ENCODE measurements around the gene IFIH1. TPM values are rescaled to one million over a fixed set of nuclear protein-coding genes. Genes with fewer than 3 reads are reported as not detected.

The IFIH1 gene
- polyA plus RNA-seq, 1 of the 3 experiments (the other 2 are of a cell fraction): 1.0 TPM

- Histone ChIP-seq H3K9me2 (no peaks in the 10 kb centered on the region), H3K4me1 (ENCODE audit: control insufficient read depth in 1 of 2, insufficient read depth in 2 of 2, low read depth in 1 of 2, low read length in 1 of 2) (no peaks in the 10 kb centered on the region), H2AFZ (ENCODE audit: low read depth) (no peak overlapping the region), H3F3A (replicated peaks; ENCODE audit: insufficient read depth) (no peaks in the 10 kb centered on the region), H3K9ac (no peak overlapping the region), H3K27ac (ENCODE audit: low read depth in 2 of 2, low read length in 1 of 2) (no peak overlapping the region), H3K4me2 (no peak overlapping the region), H3K36me3 (replicated peaks in 1 of 2; ENCODE audit: control insufficient read depth in 1 of 2, insufficient read depth in 2 of 2, low read length in 1 of 2) (no peaks in the 10 kb centered on the region), H4K20me1 (ENCODE audit: insufficient read depth) (no peaks in the 10 kb centered on the region), H3K9me3 (no peaks in the 10 kb centered on the region), H3K4me3 (ENCODE audit: low read depth in 2 of 2, low read length in 1 of 2) (no peak overlapping the region), H3K27me3 (ENCODE audit: insufficient read depth) (no peaks in the 10 kb centered on the region), H3K79me2 (ENCODE audit: insufficient read depth) (no peaks in the 10 kb centered on the region)
- no peak for DNase-seq
- POLR2A ChIA-PET: no interaction called here
- TF ChIP-seq RFX5 (IDR thresholded peaks at IDR 0.05; ENCODE audit: low read length) (no peak), RXRA (IDR thresholded peaks at IDR 0.05; ENCODE audit: borderline replicate concordance, low read depth) (no peak), GABPA (IDR thresholded peaks at IDR 0.05; ENCODE audit: low read depth) (no peak), USF2 (IDR thresholded peaks at IDR 0.05; ENCODE audit: borderline replicate concordance, low read depth, low read length) (no peak), RCOR1 (IDR thresholded peaks at IDR 0.05; ENCODE audit: low read length) (no peak), USF1 (IDR thresholded peaks at IDR 0.05; ENCODE audit: borderline replicate concordance, low read depth) (no peak), MXI1 (IDR thresholded peaks at IDR 0.05; ENCODE audit: low read depth, low read length) (no peak), RAD21 (IDR thresholded peaks at IDR 0.05; ENCODE audit: low read length) (no peak), TAF1 (IDR thresholded peaks at IDR 0.05; ENCODE audit: borderline replicate concordance, low read depth, low read length) (no peak), CTCF (IDR thresholded peaks at IDR 0.05) (no peak), MAX (IDR thresholded peaks at IDR 0.05; ENCODE audit: low read depth) (no peak), NRF1 (IDR thresholded peaks at IDR 0.05; ENCODE audit: low read depth, low read length) (no peak), SIN3A (IDR thresholded peaks at IDR 0.05; ENCODE audit: borderline replicate concordance, low read depth, low read length) (no peak), ELF1 (IDR thresholded peaks at IDR 0.05) (no peak), YY1 (IDR thresholded peaks at IDR 0.05; ENCODE audit: low read depth) (no peak), MEF2A (IDR thresholded peaks at IDR 0.05; ENCODE audit: borderline replicate concordance, low read depth) (no peak), PBX3 (IDR thresholded peaks at IDR 0.05) (no peak), CHD2 (IDR thresholded peaks at IDR 0.05; ENCODE audit: low read length, partially characterized antibody) (no peak), FOSL2 (IDR thresholded peaks at IDR 0.05; ENCODE audit: borderline replicate concordance, low read depth) (no peak)
- CTCF ChIA-PET: interaction anchor here (1.0 to 2.3 kb wide), 4 partner anchors 9 to 129 kb away, joined by 4 to 6 read pairs (median 4); no protein-coding TSS in a partner anchor
- 68% methylated on average over 4 of the region's 4 CpGs for WGBS (ENCODE audit: low lambda C conversion rate)
These were observed 35.6 kb downstream of the IFIH1 start for GRCh38 chr2:162282765-162283425.

Data from SK-N-SH (cell line).